Metanephros (tissue), 1 donor: Measurements from ENCODE around the gene CHCHD10. TPM values are rescaled to one million over a fixed set of nuclear protein-coding genes. Genes with fewer than 3 reads are reported as not detected.

Experiments
- total RNA-seq: library from RNA; depleted of rRNA; stranded (reverse); fragments of >200 nt; gene quantifications from one replicate; pipeline ENCODE4 v1.2.3, GENCODE V29; 2014

CHCHD10 gene
- total RNA-seq = 78.8 TPM

DNA sequence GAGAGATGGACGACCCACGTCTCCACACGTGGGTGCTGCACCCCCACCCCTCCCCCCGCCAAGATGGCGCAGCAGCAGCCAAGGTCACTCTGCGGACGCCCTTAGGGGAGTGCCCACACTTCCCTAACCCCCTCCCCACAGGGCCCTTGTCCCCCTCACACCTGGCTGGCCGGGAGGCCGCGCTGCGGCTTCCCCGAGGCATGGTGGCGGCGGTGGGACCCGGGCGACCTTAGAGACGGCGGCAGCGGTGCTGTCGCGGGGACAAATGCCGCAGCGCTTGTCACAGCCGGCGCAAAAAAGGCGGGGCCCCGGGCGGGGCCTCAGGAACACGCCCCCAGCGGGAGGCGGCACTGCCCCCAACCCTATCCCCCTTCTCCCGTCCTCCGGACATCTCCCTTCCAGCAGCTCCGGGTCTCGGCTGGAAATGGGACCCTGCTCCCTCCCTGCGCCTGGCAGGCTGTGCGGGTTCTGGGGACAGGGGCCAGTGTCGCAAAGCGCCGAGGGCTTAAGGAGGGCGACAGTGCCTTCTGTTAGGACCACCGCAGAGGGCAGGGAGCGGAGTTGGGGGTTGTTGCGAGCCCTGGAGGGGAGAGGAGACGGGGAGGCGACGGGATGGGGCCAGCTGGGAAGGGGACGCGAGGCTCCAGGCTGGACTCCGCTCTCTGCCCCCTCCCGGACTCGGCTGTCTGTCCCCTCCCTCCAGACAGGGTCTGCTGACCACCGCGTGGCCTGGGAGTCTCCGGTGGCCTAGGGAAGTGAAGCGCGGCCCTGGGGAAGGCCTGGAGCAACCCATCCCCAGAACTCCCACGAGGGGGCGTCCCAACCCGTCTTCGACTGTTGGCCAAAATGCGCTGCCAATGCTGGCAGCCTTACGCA, at the start of gene CHCHD10:
CHCHD10 (minus strand) TSS at position 300 of the 876 bp plus-strand sequence; CDS start at position 202, 98 bp downstream.

GRCh38 chr22:23786752-23787599, 19.2 kb upstream of the CHCHD10 start, which contains the start of gene SMARCB1:
TSS of gene SMARCB1 (plus strand) at chr22:23786966. CDS start at chr22:23787170, 204 bp downstream.

DNA sequence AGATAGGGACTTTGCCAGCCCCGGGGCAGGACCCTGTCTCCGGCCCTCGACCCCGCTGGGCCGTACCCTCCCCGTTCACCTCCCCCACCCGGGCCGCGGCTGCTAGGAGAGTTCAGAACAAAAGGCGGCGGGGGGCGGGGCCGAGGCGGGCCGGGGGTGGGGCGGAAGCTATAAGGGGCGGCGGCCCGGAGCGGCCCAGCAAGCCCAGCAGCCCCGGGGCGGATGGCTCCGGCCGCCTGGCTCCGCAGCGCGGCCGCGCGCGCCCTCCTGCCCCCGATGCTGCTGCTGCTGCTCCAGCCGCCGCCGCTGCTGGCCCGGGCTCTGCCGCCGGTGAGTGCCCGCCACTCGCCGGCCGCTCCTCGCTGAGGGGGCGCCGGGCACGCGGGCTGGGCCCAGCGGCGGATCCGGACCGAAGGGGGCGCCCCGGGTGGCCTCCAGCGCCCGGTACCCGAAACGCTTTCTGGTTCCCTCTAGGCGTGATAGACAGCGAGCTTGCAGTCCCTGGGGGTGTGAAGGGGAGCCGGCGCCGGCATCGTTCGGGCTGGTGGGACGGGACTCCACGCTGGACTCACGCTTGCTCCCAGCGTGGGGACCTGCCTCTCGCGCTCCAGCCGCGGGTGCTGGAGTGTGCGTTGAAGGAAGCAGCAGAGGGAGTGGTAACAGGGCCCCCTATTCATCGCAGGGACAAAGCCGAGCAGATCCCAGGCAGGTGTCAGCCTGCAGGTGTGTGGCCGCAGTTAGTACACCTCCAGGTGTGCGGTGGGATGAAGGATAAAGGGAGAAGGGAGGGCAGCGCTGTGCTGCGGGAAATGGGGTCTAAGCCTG, 5.1 kb upstream of the CHCHD10 start, which contains the start of gene MMP11:
MMP11 (plus strand) TSS at position 201 of the 825 bp plus-strand sequence; CDS start at position 223, 22 bp downstream.

GRCh38 chr22:23762842-23763578, 4.8 kb downstream of the CHCHD10 start, which contains the start of gene C22orf15:
TSS of gene C22orf15 (plus strand) at chr22:23762990. CDS start at chr22:23763307, 317 bp downstream.

DNA sequence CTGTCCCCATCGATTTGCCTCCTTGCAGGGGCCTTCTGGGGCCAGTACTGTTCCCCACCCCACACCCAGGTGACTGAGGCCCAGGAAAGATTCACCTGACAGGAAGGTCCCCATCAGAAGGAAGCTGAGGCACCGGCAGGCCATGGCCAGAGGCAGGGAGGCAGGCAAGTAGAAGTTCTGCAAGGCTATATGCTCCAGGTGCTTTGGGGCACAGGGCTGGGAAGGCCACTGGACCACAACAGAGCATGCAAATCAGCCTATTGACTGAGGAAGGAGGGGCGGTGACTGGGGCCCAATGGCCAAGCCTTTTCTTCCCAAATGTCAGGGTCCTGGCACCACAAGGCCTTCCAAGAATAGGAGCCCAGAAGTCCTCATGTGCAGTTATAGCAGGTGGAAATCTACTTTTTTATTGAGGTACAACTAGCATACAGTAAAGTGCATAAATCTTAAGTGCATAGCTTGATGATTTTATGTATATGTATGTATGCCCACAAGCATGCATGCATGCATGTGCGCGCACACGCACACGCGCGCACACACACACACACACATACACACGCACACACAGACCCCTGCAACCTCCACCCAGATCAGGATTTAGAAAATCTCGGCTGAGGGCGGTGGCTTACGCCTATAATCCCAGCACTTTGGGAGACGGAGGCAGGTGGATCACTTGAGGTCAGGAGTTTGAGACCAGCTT, 13.4 kb downstream of the CHCHD10 start, which contains the start of gene VPREB3:
VPREB3 (minus strand) TSS at position 206 of the 700 bp plus-strand sequence; CDS start at position 144, 62 bp downstream.

DNA sequence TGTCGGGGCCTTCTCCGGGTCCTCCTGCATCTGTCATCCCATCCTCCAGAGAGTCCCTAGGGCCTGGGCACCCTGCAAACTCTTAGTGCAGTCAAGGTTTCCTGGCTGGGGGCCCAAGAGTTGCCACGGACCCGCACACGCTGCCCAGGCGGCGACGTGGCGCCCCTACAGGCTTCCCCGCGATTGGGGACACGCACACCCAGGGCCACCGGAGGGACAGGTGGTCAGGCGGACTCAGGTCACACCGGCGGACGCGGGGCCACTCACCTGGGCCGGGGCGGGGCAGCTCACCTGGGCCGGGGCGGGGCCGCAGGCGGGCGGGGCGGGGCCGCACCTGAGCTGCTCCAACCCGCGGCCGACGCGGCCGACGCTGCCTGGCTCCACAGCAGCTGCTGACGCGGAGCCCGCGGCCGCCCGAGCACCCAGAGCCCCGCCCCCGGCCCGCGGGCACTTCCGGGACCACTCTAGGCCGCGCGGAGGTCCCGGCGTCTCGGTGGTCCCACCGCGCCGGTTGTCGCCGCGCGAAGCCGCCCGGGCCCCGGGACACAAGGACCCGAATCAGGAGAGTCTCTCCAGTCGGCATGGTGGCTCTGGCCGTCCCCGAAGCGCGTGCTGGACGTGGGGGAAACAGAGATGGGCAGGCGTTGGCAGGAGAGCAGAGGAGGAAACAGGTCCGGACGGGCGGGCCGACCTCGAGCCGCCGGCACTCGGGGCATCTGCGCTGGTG, 16.9 kb downstream of the CHCHD10 start, which contains the start of gene ZNF70:
ZNF70 (minus strand) TSS at position 399 of the 727 bp plus-strand sequence. CDS start 5,972 bp downstream, outside the sequence.

Other genes with a start within 250 kb of the CHCHD10 start
- gene IGLL1, start 187.7 kb downstream of the CHCHD10 start, total RNA-seq = 3.7 TPM
- 1.2 TPM for gene DRICH1, start 135.7 kb downstream of the CHCHD10 start, total RNA-seq
- 3.2 TPM for gene RGL4, start 77.0 kb downstream of the CHCHD10 start, total RNA-seq
- gene ZNF70, start 16.9 kb downstream of the CHCHD10 start, total RNA-seq = 9.0 TPM
- 0.99 TPM for gene VPREB3, start 13.5 kb downstream of the CHCHD10 start, total RNA-seq
- 1.1 TPM for gene C22orf15, start 5.0 kb downstream of the CHCHD10 start, total RNA-seq
- 36.6 TPM for gene MMP11, start 4.9 kb upstream of the CHCHD10 start, total RNA-seq
- gene SMARCB1, start 19.0 kb upstream of the CHCHD10 start, total RNA-seq = 62.9 TPM
- 2.9 TPM for gene DERL3, start 71.0 kb upstream of the CHCHD10 start, total RNA-seq
- 41.9 TPM for gene SLC2A11, start 89.9 kb upstream of the CHCHD10 start, total RNA-seq
- 356 TPM for gene MIF, start 126.4 kb upstream of the CHCHD10 start, total RNA-seq
- gene GSTT2B, start 193.2 kb upstream of the CHCHD10 start, total RNA-seq = 1.5 TPM
- 2.5 TPM for gene DDTL, start 198.9 kb upstream of the CHCHD10 start, total RNA-seq
- 293 TPM for gene DDT, start 206.5 kb upstream of the CHCHD10 start, total RNA-seq
- gene GSTT2, start 212.2 kb upstream of the CHCHD10 start, total RNA-seq = not detected
- not detected for gene GSTT4, start 237.5 kb upstream of the CHCHD10 start, total RNA-seq
- 64.6 TPM for gene CABIN1, start 243.3 kb upstream of the CHCHD10 start, total RNA-seq